ES-I3 (cell line): ENCODE measurements around the gene WBP2.

ENCODE experiments used
- H3K36me3 ChIP-seq: 2 replicates; pipeline ENCODE4 v1.6.1; 2013; ENCODE audit warnings: mild to moderate bottlenecking, low read length, control low read depth, moderate library complexity; ENCODE audit not compliant: insufficient read depth
- H3K4me1 ChIP-seq: 2 replicates; pipeline ENCODE4 v1.6.1; 2013; ENCODE audit warnings: mild to moderate bottlenecking, control low read depth, low read length; ENCODE audit not compliant: insufficient read depth
- H3K9ac ChIP-seq: 2 replicates; pipeline ENCODE4 v1.6.1; 2013; ENCODE audit warnings: low read depth, mild to moderate bottlenecking, low read length, moderate library complexity
- H3K9me3 ChIP-seq: 2 replicates; pipeline ENCODE4 v1.6.1; 2013; ENCODE audit warnings: mild to moderate bottlenecking, low read length, moderate library complexity; ENCODE audit not compliant: control insufficient read depth, insufficient read depth

Gene WBP2

DNA sequence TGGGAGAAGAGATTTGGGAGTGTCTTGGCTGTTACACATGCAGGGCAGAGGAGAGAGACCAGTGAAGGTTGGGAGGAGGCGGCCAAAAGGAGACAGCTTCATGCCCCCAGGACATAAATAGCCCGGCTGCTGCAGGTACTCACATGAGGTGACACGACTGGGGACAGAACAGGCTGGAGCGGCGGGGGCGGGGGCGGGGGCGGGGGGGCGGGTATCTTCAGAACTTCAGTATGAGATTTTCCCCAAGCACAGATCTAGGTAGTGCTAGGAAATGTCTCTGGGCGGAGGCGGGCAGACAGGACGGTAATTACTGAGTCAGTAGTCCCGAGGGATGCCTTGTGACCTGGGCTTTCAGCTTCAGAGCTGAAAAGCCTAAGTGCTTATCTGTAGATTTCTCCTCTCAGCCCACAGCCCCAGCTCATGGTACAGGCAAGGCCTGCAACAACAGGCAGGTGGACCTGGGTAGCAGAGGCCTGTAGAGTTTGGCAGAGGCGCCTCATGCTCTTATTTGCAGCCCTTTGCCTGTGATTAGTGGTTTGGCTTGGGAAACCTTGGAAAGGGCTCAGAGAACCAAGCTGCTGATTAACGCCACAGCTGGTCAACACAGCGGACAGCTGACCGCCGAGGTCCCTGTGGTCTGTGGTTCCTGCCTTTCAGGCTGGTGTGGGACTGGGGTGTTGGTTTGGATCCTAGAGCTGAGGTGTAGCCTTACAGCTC lies 46.1 kb downstream of the WBP2 start:
- H3K9ac ChIP-seq = no peak overlapping the region
- H3K4me1 ChIP-seq = no peaks in the 10 kb centered on the region
- H3K36me3 ChIP-seq = no peaks in the 10 kb centered on the region; the same call in none of the 2 replicates
- H3K9me3 ChIP-seq = no peaks in the 10 kb centered on the region

DNA sequence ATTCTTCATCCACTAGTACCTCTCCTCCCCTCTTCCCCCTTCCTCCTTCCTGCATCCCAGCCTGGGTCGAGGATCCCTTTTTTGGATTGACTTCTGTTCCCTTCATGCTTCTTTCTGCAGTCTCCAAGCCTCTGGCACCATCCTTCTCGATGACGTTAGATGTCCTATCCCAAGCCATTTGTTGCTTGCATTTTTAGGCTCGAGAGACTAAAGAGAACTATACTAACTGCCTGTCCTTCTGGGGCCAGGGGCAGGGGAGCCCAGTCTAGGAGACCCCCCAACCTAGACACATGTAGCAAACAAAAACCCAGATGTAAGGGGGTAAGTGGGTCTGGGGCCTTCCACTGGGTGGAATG lies 46.6 kb downstream of the WBP2 start:
- Histone ChIP-seq H3K9ac (no peak overlapping the region), H3K36me3 (no peaks in the 10 kb centered on the region; the same call in none of the 2 replicates), H3K4me1 (no peaks in the 10 kb centered on the region), H3K9me3 (no peaks in the 10 kb centered on the region)

DNA sequence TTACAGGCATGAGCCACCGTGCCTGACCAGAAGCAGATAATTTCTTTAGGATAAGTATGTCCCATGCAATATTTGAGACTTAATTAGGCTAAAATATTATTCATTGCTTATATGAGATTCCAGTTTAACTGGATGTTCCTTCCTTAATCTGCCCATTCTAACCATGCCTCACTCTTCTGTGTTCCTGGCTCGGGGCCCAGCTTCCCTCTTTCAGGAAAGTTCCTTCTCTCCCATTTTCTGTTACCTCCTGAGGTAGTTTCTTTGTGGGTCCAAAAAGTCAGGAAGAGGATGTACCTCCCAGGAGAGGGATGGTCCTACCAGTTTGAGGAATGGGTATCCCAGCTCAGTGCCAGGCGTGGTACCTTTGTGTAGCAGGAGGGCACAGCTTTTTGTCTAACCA lies 47.3 kb downstream of the WBP2 start:
- Histone ChIP-seq H3K4me1 (no peaks in the 10 kb centered on the region), H3K9me3 (no peaks in the 10 kb centered on the region), H3K9ac (no peak overlapping the region), H3K36me3 (no peaks in the 10 kb centered on the region; the same call in none of the 2 replicates)

DNA sequence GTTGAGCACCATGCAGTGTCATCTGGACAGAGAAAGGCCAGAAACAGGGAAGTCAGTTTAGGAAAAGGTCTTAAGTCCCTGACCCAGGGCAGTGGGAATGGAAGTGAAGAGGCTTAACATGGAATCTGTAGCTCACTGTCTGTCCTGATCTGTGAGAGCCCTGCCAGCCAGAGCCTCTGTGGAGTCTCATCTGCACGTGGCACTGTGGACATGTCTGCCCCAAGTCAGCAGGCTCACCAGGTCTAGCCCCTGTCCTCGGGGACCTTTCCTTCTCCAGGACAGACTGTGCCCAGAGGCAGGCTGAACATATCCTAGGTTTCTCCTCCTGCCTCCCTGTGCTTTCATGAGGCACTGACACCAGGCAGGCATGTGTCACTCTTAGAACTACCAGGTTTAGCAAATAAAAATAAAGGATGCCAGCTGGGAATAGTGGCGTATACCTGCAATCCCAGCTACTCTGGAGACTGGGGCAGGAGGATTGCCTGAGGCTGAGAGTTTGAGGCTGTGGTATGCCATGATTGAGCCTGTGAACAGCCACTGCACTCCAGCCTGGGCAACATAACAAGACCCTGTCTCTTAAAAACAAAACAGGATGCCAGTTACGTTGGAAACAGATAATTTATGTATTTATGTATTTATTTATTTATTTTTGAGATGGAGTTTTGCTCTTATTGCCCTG lies 48.2 kb downstream of the WBP2 start:
- Histone ChIP-seq H3K9ac (no peak overlapping the region), H3K4me1 (no peaks in the 10 kb centered on the region), H3K36me3 (no peaks in the 10 kb centered on the region; the same call in 1 of the 2 replicates), H3K9me3 (no peaks in the 10 kb centered on the region)

DNA sequence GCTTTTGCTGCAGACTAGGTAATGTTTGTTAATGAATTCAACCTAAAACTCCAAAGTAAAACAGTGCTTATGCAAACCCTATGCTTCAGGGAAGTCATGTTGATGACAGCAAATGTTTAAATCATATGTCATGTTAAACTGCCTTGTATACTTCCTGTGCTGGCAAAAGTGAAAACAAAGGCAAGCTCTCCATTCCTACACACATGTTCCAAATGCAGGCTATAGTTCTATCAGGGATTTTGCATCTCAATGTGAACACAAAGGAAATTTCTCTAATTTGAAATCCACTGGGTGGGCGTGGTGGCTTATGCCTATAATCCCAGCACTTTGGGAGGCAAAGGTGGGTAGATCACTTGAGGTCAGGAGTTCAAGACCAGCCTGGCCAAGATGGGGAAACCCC lies 51.3 kb downstream of the WBP2 start:
- Histone ChIP-seq H3K4me1 (no peaks in the 10 kb centered on the region), H3K9ac (no peak overlapping the region), H3K36me3 (no peaks in the 10 kb centered on the region), H3K9me3 (no peaks in the 10 kb centered on the region)

DNA sequence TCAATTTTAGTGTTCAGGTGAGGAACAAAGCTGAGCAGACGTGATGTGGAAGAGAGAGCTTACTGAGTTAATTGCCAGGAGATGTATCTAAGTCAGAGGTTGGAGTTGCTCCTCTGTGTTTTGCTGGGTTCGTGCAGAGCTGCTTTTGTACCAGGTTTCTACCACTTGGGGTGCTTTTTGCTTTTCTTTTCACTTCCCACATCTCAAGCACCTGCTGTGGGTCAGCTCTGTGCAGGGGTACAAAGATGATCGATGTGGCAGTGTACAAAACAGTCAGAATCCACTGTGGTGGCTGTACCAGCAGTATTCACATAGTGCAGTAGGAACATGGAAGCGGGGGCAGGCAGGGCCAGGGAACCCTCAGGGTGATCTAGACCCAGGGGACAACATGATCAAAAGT lies 55.7 kb downstream of the WBP2 start:
- no peak overlapping the region for H3K9ac ChIP-seq
- no peaks in the 10 kb centered on the region for H3K9me3 ChIP-seq
- no peaks in the 10 kb centered on the region; the same call in 1 of the 2 replicates for H3K36me3 ChIP-seq
- H3K4me1 ChIP-seq = no peaks in the 10 kb centered on the region

DNA sequence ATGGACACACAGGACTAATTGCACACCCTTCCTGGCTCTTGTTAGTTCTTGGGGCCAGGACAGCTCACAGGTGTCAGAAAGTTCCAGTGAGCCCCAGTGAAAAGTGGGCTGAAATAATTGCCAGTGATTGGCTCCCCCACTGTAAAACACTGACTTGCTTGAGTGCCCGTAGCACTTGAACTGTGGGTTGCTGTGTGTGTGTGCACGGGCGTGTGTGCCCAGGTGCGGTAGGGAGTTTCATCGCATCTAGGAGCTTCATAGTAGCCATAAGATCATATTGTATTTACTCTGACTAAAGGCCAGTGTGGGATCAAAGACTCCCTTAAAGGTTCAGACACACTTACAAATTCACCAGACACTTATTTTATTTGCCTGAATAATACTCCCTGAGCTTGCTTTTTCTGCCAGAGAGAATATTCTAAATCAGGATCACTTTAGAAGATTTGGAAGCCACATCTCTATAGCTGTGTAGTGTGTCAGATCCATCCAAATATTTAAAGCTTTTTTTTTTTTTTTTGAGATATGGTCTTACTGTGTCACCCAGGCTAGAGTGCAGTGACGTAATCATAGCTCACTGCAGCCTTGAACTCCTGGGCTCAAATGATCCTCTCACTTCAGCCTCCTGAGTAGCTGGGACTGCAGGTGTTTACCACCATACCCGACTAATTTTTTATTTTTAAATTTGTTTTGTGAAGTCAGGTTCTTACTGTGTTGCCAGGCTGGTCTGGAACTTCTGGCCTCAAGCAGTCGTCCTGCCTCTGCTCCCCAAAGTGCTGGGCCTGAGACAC lies 59.1 kb downstream of the WBP2 start:
- Histone ChIP-seq H3K9me3 (no peaks in the 10 kb centered on the region), H3K4me1 (no peaks in the 10 kb centered on the region), H3K36me3 (peaks cover 11% of the 10 kb centered on the region), H3K9ac (no peak overlapping the region)
